Lower lobe of right lung (tissue), 2 donors: Measurements from ENCODE around the gene ABCC5. TPM values are rescaled to one million over a fixed set of nuclear protein-coding genes. Genes with fewer than 3 reads are reported as not detected.
"Not testable (repeated sequence)": the region's sequence is repeated elsewhere in the genome, so short reads cannot be mapped to it uniquely, and the experiment has no call there.

Experiments used
- ATAC-seq, 2 donors: fragments of 200-7000 bp; cut with Tn5 transposase; one replicate each; pipeline ENCODE4 v1.9.1; 2020 to 2022; ENCODE audit warnings: mild to moderate bottlenecking in 2 of 2, moderate library complexity in 2 of 2
- DNase-seq: peaks from one replicate; pipeline ENCODE4 v3.0.0-alpha.2; 2020
- H3K27ac ChIP-seq: fragments of 200-600 bp; one replicate; pipeline ENCODE4 v1.8.0; 2022
- H3K27me3 ChIP-seq: fragments of 200-600 bp; one replicate; pipeline ENCODE4 v1.8.0; 2022; ENCODE audit warnings: low read depth
- H3K36me3 ChIP-seq: fragments of 200-600 bp; one replicate; pipeline ENCODE4 v1.8.0; 2022; ENCODE audit warnings: mild to moderate bottlenecking
- H3K4me1 ChIP-seq: fragments of 200-600 bp; one replicate; pipeline ENCODE4 v1.8.0; 2022
- H3K4me3 ChIP-seq: fragments of 200-600 bp; one replicate; pipeline ENCODE4 v1.8.0; 2022; ENCODE audit warnings: mild to moderate bottlenecking
- H3K9me3 ChIP-seq: fragments of 200-600 bp; one replicate; pipeline ENCODE4 v1.8.0; 2022
- CTCF ChIP-seq: fragments of 200-600 bp; IDR thresholded peaks from one replicate; pipeline ENCODE4 v1.8.0; 2022; ENCODE audit warnings: antibody characterized with exemption, mild to moderate bottlenecking
- intact Hi-C: fragments of 100-400 bp; cut with DNase I; formaldehyde crosslinking; loops from one replicate; pipeline ENCODE4 v1.11.0; 2022
- total RNA-seq: library from RNA; stranded (reverse); fragmentation: NEBNext Ultra II Directional; extraction: Animal tissue kit (Norgen Biotek cat#: 25700); gene quantifications from one replicate; pipeline ENCODE4 v1.2.1, GENCODE V29; 2021
- donor health status: DM: no; HTN: yes; CAD: no; lungs with severe emphysema.

Gene ABCC5
- total RNA-seq, 1 donor from 2014 or later, result 38.0 TPM

DNA sequence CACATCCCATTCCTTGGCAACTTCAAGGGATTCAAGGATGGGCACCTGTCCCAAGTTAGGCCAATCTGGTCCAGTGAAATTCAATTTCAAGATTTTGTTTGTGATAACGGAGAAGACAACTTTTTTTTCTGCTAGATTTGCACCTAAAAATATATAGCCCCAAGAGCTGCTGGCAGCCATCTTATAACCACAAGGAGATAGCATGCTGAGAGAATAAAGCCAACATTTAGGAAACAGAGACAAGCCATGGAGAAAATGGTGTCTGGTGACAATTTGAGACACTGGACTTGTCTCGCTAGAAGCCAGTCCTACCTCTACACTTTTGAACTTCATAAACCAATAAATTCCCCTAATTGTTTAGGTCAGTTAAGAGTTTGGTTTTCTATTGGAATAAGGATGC is 138.4 kb downstream of the ABCC5 start:
- Histone ChIP-seq H3K4me1 (peaks cover 40% of the 10 kb centered on the region), H3K4me3 (no peak overlapping the region), H3K9me3 (no peaks in the 10 kb centered on the region), H3K27ac (no peak overlapping the region), H3K36me3 (peaks cover 15% of the 10 kb centered on the region), H3K27me3 (no peaks in the 10 kb centered on the region)
- DNase-seq, result no peak
- no peak for ATAC-seq
- intact Hi-C loops, result no loop called here
- no peak for TF ChIP-seq CTCF

DNA sequence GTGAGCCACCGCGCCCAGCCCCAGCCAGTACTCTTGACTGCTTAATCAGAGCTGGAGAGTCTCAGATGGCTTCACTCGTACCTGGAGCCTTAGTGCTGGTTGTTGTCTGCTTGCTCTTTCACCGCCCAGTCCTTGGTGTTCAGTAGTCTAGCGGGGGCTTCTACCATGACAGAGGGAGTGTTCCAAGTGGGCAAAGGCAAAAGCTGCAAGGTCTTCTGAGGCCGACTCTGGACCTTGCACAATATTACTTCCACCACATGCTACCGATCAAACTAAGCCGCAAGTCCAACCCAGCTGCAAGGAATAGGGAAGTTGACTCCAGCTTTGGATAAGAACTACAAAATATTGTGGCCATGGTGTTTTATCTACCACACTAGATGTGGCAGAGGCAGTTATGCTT is 139.6 kb downstream of the ABCC5 start:
- ATAC-seq, result peak; percentile 78 to 84
- Histone ChIP-seq H3K27ac (no peak overlapping the region), H3K36me3 (peaks cover 15% of the 10 kb centered on the region), H3K4me3 (no peak overlapping the region), H3K27me3 (no peaks in the 10 kb centered on the region), H3K9me3 (no peaks in the 10 kb centered on the region), H3K4me1 (peaks cover 28% of the 10 kb centered on the region)
- TF ChIP-seq CTCF, result no peak
- no peak for DNase-seq
- intact Hi-C loops, result no loop called here

- intact Hi-C loops, ATAC-seq, H3K27ac ChIP-seq, H3K9me3 ChIP-seq, H3K27me3 ChIP-seq, DNase-seq, H3K4me3 ChIP-seq: not testable (repeated sequence)
- peaks cover 15% of the 10 kb centered on the region for H3K36me3 ChIP-seq
- peaks cover 20% of the 10 kb centered on the region for H3K4me1 ChIP-seq
Measured at GRCh38 chr3:183877227-183877626, 140.5 kb downstream of the ABCC5 start.

- TF ChIP-seq CTCF, result no peak
- DNase-seq (no peak), ATAC-seq (no peak)
- H3K36me3 ChIP-seq, result peaks cover 15% of the 10 kb centered on the region
- intact Hi-C loops, result no loop called here
- H3K27me3 ChIP-seq, result no peaks in the 10 kb centered on the region
- H3K4me3 ChIP-seq, result no peak overlapping the region
- no peak overlapping the region for H3K27ac ChIP-seq
- H3K9me3 ChIP-seq, result no peaks in the 10 kb centered on the region
- H3K4me1 ChIP-seq, result peaks cover 14% of the 10 kb centered on the region
Measured at GRCh38 chr3:183875411-183875810, 142.3 kb downstream of the ABCC5 start.

- intact Hi-C loops, result no loop called here
Measured at GRCh38 chr3:183873914-183874313, 143.8 kb downstream of the ABCC5 start.

DNA sequence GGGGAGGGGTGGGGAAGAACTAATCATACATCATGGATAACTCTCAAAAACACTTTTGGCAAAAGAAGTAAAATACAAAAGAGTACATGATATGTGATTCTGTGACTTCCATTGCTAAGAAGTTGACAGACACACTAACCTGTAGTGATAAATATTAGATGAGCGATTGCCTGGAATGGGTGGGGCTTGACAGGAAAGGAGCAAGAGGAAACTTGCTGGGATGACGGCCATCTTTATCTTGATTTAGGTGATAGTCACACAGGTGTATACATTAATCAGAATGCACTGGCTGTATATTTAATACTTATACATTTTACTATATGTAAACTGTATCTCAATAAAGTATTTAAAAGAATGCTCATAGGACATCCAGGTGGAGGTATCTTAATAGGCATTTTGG is 146.1 kb downstream of the ABCC5 start:
- ATAC-seq (no peak), DNase-seq (no peak)
- H3K36me3 ChIP-seq, result peaks cover 21% of the 10 kb centered on the region
- H3K27ac ChIP-seq, result no peak overlapping the region
- no peaks in the 10 kb centered on the region for H3K9me3 ChIP-seq
- H3K4me3 ChIP-seq, result no peak overlapping the region
- H3K4me1 ChIP-seq, result no peaks in the 10 kb centered on the region
- intact Hi-C loops, result no loop called here
- TF ChIP-seq CTCF, result no peak
- no peaks in the 10 kb centered on the region for H3K27me3 ChIP-seq

More at GRCh38 chr3:183873914-183874313, 143.8 kb downstream of the ABCC5 start:
- TF ChIP-seq CTCF, result no peak
- Histone ChIP-seq H3K9me3 (no peaks in the 10 kb centered on the region), H3K27me3 (no peaks in the 10 kb centered on the region), H3K27ac (no peak overlapping the region), H3K36me3 (peaks cover 15% of the 10 kb centered on the region), H3K4me1 (peaks cover 5% of the 10 kb centered on the region), H3K4me3 (no peak overlapping the region)
- DNase-seq (no peak), ATAC-seq (no peak)
